NT2/D1 (cell line): ENCODE results near the gene TEDC1.

Experiments
- SUZ12 ChIP-seq: IDR thresholded peaks from 2 replicates; pipeline ENCODE4 v1.6.1; 2011; ENCODE audit not compliant: insufficient read length, insufficient read depth; ENCODE audit errors: extremely low read depth
- YY1 ChIP-seq: IDR thresholded peaks from 2 replicates; pipeline ENCODE4 v1.6.1; 2011; ENCODE audit not compliant: insufficient read length, insufficient read depth
- ZNF274 ChIP-seq: IDR thresholded peaks from 2 replicates; pipeline ENCODE4 v1.6.1; 2011; ENCODE audit warnings: mild to moderate bottlenecking, low read depth, low read length

- TF ChIP-seq YY1, result no peak
- TF ChIP-seq ZNF274, result no peak
- TF ChIP-seq SUZ12, result no peak
Measured at GRCh38 chr14:105527826-105528585, 37.0 kb downstream of the TEDC1 start.
